Skeletal muscle tissue (tissue), 4 donors: ENCODE results near the gene ZNF688. TPM values are rescaled to one million over a fixed set of nuclear protein-coding genes. Genes with fewer than 3 reads are reported as not detected.
A peak's percentile ranks its signal among the peaks of the same experiment; 100 is the strongest.
"Not testable (repeated sequence)": the region's sequence is repeated elsewhere in the genome, so short reads cannot be mapped to it uniquely, and the experiment has no call there.

Experiments
- H3K27ac ChIP-seq: one replicate; pipeline ENCODE4 v1.7.0; 2013; ENCODE audit warnings: mild to moderate bottlenecking, low read depth, low read length, inconsistent platforms
- H3K27me3 ChIP-seq, 3 donors: one replicate each; pipeline ENCODE4 v1.7.0; 2013; ENCODE audit warnings: low read length in 3 of 3; ENCODE audit not compliant: control insufficient read depth in 3 of 3, insufficient read depth in 3 of 3
- H3K36me3 ChIP-seq, 3 donors: one replicate each; pipeline ENCODE4 v1.7.0; 2013; ENCODE audit warnings: low read length in 3 of 3; ENCODE audit not compliant: control insufficient read depth in 3 of 3, insufficient read depth in 3 of 3
- H3K4me1 ChIP-seq, 3 donors: one replicate each; pipeline ENCODE4 v1.7.0; 2013; ENCODE audit warnings: low read length in 3 of 3, mild to moderate bottlenecking in 3 of 3; ENCODE audit not compliant: control insufficient read depth in 3 of 3, insufficient read depth in 3 of 3
- H3K4me3 ChIP-seq, 3 donors: one replicate each; pipeline ENCODE4 v1.7.0; 2013; ENCODE audit warnings: low read length in 3 of 3
- H3K9ac ChIP-seq, 3 donors: one replicate each; pipeline ENCODE4 v1.7.0; 2013; ENCODE audit warnings: low read length in 3 of 3, mild to moderate bottlenecking in 3 of 3, moderate library complexity in 2 of 3, low read depth in 1 of 3
- H3K9me3 ChIP-seq, 3 donors: one replicate each; pipeline ENCODE4 v1.7.0; 2013; ENCODE audit warnings: low read length in 3 of 3; ENCODE audit not compliant: control insufficient read depth in 3 of 3
- total RNA-seq: library from RNA; depleted of rRNA; stranded (reverse); fragments of >200 nt; gene quantifications from one replicate; pipeline ENCODE4 v1.2.3, GENCODE V29; 2014
- donor health status: Osteomylitis.

Gene ZNF688
- total RNA-seq, 1 donor from 2014 or later, result 5.7 TPM

- no peak overlapping the region for H3K9ac ChIP-seq
- H3K27me3 ChIP-seq, result no peaks in the 10 kb centered on the region
- no peak overlapping the region for H3K27ac ChIP-seq
- H3K36me3 ChIP-seq, result peaks cover 24 to 41% (median 31%) of the 10 kb centered on the region in 3 donors
- peaks cover 16 to 30% (median 20%) of the 10 kb centered on the region in 3 donors for H3K4me1 ChIP-seq
- no peak overlapping the region for H3K4me3 ChIP-seq
- no peaks in the 10 kb centered on the region for H3K9me3 ChIP-seq
These were observed 33.6 kb upstream of the ZNF688 start for GRCh38 chr16:30605158-30605557.

GRCh38 chr16:30604316-30604947 lies 32.9 kb upstream of the ZNF688 start:
- Histone ChIP-seq H3K36me3 (peaks cover 24 to 41% (median 31%) of the 10 kb centered on the region in 3 donors), H3K27me3 (no peaks in the 10 kb centered on the region), H3K27ac (no peak overlapping the region), H3K4me1 (peaks cover 13 to 27% (median 19%) of the 10 kb centered on the region in 3 donors), H3K9ac (no peak overlapping the region), H3K4me3 (no peak overlapping the region), H3K9me3 (no peaks in the 10 kb centered on the region)

- no peak overlapping the region for H3K9ac ChIP-seq
- no peaks in the 10 kb centered on the region for H3K9me3 ChIP-seq
- H3K36me3 ChIP-seq, result peaks cover 24 to 41% (median 31%) of the 10 kb centered on the region in 3 donors
- H3K27ac ChIP-seq, result no peak overlapping the region
- no peaks in the 10 kb centered on the region for H3K27me3 ChIP-seq
- no peak overlapping the region for H3K4me3 ChIP-seq
- peaks cover 8 to 23% (median 14%) of the 10 kb centered on the region in 3 donors for H3K4me1 ChIP-seq
These were observed 32.4 kb upstream of the ZNF688 start for GRCh38 chr16:30603945-30604315.

GRCh38 chr16:30602616-30603277 lies 31.2 kb upstream of the ZNF688 start:
- H3K4me3 ChIP-seq, result no peak overlapping the region
- H3K9ac ChIP-seq, result peak overlapping the region in 1 of 3 donors; percentile 25
- H3K9me3 ChIP-seq, result no peaks in the 10 kb centered on the region
- H3K27me3 ChIP-seq, result no peaks in the 10 kb centered on the region
- H3K27ac ChIP-seq, result no peak overlapping the region
- H3K36me3 ChIP-seq, result peaks cover 22 to 34% (median 27%) of the 10 kb centered on the region in 3 donors
- peaks cover 6 to 20% (median 10%) of the 10 kb centered on the region in 3 donors for H3K4me1 ChIP-seq

GRCh38 chr16:30601966-30602365 lies 30.5 kb upstream of the ZNF688 start:
- H3K9ac ChIP-seq, result peak overlapping the region in 1 of 3 donors; percentile 20
- no peak overlapping the region for H3K4me3 ChIP-seq
- H3K9me3 ChIP-seq, result no peaks in the 10 kb centered on the region
- H3K4me1 ChIP-seq, result peaks cover 6 to 20% (median 10%) of the 10 kb centered on the region in 3 donors
- no peak overlapping the region for H3K27ac ChIP-seq
- peaks cover 18 to 30% (median 26%) of the 10 kb centered on the region in 3 donors for H3K36me3 ChIP-seq
- H3K27me3 ChIP-seq, result no peaks in the 10 kb centered on the region

- Histone ChIP-seq H3K27me3 (no peaks in the 10 kb centered on the region), H3K27ac (no peak overlapping the region), H3K9ac (no peak overlapping the region), H3K4me1 (peaks cover 6 to 20% (median 10%) of the 10 kb centered on the region in 3 donors), H3K9me3 (no peaks in the 10 kb centered on the region), H3K36me3 (peaks cover 18 to 30% (median 25%) of the 10 kb centered on the region in 3 donors), H3K4me3 (no peak overlapping the region)
These were observed 29.4 kb upstream of the ZNF688 start for GRCh38 chr16:30600929-30601328.

- Histone ChIP-seq H3K27ac (no peak overlapping the region), H3K9me3 (no peaks in the 10 kb centered on the region), H3K4me3 (no peak overlapping the region), H3K4me1 (peaks cover 6 to 20% (median 10%) of the 10 kb centered on the region in 3 donors), H3K36me3 (peaks cover 18 to 28% (median 24%) of the 10 kb centered on the region in 3 donors), H3K27me3 (no peaks in the 10 kb centered on the region), H3K9ac (no peak overlapping the region)
These were observed 28.7 kb upstream of the ZNF688 start for GRCh38 chr16:30600215-30600614.

- Histone ChIP-seq H3K4me3 (no peak overlapping the region), H3K27me3 (no peaks in the 10 kb centered on the region), H3K9me3 (no peaks in the 10 kb centered on the region), H3K36me3 (no peaks in the 10 kb centered on the region), H3K27ac (no peak overlapping the region), H3K4me1 (no peaks in the 10 kb centered on the region), H3K9ac (no peak overlapping the region)
These were observed 21.4 kb upstream of the ZNF688 start for GRCh38 chr16:30592871-30593270.

- H3K4me1 ChIP-seq, H3K9me3 ChIP-seq, H3K9ac ChIP-seq, H3K36me3 ChIP-seq, H3K27me3 ChIP-seq, H3K27ac ChIP-seq, H3K4me3 ChIP-seq: not testable (repeated sequence)
These were observed 19.4 kb upstream of the ZNF688 start for GRCh38 chr16:30590869-30591268.

GRCh38 chr16:30589582-30589981 lies 18.1 kb upstream of the ZNF688 start:
- not testable (repeated sequence) for H3K36me3 ChIP-seq, H3K4me3 ChIP-seq, H3K9ac ChIP-seq, H3K27me3 ChIP-seq, H3K9me3 ChIP-seq, H3K27ac ChIP-seq
- peaks cover 10 to 15% (median 11%) of the 10 kb centered on the region in 3 donors for H3K4me1 ChIP-seq
